OCI-LY3 (cell line): ENCODE results near the gene CAB39.

Experiments used
- CTCF ChIP-seq: fragments of 200-600, 300-600 bp; sonication (generic); IDR thresholded peaks from 2 replicates; pipeline ENCODE4 v1.5.1; 2014; ENCODE audit warnings: antibody characterized with exemption, low read length, low read depth
- EZH2phosphoT487 ChIP-seq: fragments of 200-600 bp; shearing (Covaris generic); IDR thresholded peaks from 2 replicates; pipeline ENCODE4 v1.6.1; 2018; ENCODE audit warnings: antibody characterized with exemption, mixed run types, low read depth

DNA sequence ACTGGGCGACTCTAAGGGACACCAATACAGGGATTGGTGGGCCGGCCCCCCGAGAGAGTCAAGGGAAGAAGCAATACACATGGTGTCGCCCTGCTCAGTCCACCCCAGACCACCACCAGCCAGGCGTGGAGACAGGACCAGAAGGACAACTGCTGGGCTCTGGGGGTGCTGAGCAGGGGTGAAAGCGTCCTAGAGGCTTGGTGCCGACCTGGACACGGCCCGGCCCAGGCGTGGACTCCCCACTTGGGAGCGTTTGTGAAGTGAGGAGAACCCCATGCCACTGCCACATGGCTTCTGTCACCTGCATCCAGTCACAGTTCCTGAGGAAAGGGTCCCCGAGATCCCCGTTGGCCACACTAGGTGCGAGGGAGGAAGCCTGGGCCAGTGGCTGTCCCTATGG lies 116.7 kb downstream of the CAB39 start:
- TF ChIP-seq CTCF (no peak), EZH2phosphoT487 (no peak)
